ENCODE measurements around the gene SFXN2.
A peak's percentile ranks its signal among the peaks of the same experiment; 100 is the strongest.

SFXN2 gene

GRCh38 chr10:102720337-102720736 is 5.9 kb downstream of the SFXN2 start:
- in situ Hi-C loops (cut with MboI; ENCODE audit: low sequenced_read_pairs, unreplicated experiment): loop anchor here (10.0 kb wide), 1 partner anchor 184 kb away; no protein-coding TSS in a partner anchor
- TF ChIP-seq CTCF (IDR thresholded peaks at IDR 0.05; ENCODE audit: borderline replicate concordance, control extremely low read depth, extremely low read depth, insufficient read depth, missing control alignments): no peak
- no peak for DNase-seq (ENCODE audit: low spot score)

- TF ChIP-seq CTCF (IDR thresholded peaks at IDR 0.05; ENCODE audit: borderline replicate concordance, control extremely low read depth, extremely low read depth, insufficient read depth, missing control alignments): no peak
- in situ Hi-C loops (cut with MboI; ENCODE audit: low sequenced_read_pairs, unreplicated experiment): loop anchor here (10.0 kb wide), 1 partner anchor 184 kb away; no protein-coding TSS in a partner anchor
- no peak for DNase-seq (ENCODE audit: low spot score)
Observed at GRCh38 chr10:102720775-102721301, 6.4 kb downstream of the SFXN2 start.

DNA sequence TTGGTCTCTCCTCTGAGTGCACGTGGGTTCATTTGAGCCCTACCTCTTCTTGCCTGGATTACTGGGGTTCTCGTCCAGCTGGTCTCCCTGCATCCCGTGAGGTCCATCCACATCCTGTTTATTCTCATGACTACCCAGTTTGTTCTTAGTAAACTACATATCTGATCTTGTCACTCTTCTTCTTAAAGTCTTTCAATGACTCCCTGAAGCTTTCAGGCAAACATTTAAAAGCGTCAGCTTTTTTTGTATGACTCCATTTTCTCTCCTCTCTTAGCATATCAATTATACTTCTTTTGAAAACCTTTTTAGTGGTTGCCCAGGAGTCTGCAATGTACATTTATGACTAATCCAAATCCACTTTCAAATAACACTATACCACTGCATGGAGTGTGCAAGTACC is 7.5 kb downstream of the SFXN2 start:
- in situ Hi-C loops (cut with MboI; ENCODE audit: low sequenced_read_pairs, unreplicated experiment): loop anchor here (10.0 kb wide), 1 partner anchor 183 kb away; no protein-coding TSS in a partner anchor
- DNase-seq (ENCODE audit: low spot score): no peak
- TF ChIP-seq CTCF (IDR thresholded peaks at IDR 0.05; ENCODE audit: borderline replicate concordance, control extremely low read depth, extremely low read depth, insufficient read depth, missing control alignments): no peak

GRCh38 chr10:102723989-102724388 is 9.6 kb downstream of the SFXN2 start:
- DNase-seq (ENCODE audit: low spot score): no peak

GRCh38 chr10:102726274-102726673 is 11.8 kb downstream of the SFXN2 start:
- in situ Hi-C loops (cut with MboI; ENCODE audit: low sequenced_read_pairs, unreplicated experiment): loop anchor here (10.0 kb wide), 1 partner anchor 179 kb away; no protein-coding TSS in a partner anchor
- peak; percentile 3 for DNase-seq (ENCODE audit: low spot score)
- TF ChIP-seq CTCF (IDR thresholded peaks at IDR 0.05; ENCODE audit: borderline replicate concordance, control extremely low read depth, extremely low read depth, insufficient read depth, missing control alignments): no peak

More at GRCh38 chr10:102723989-102724388, 9.6 kb downstream of the SFXN2 start:
- in situ Hi-C loops (cut with MboI; ENCODE audit: low sequenced_read_pairs, unreplicated experiment): loop anchor here (10.0 kb wide), 1 partner anchor 181 kb away; no protein-coding TSS in a partner anchor
- no peak for TF ChIP-seq CTCF (IDR thresholded peaks at IDR 0.05; ENCODE audit: borderline replicate concordance, control extremely low read depth, extremely low read depth, insufficient read depth, missing control alignments)

- TF ChIP-seq CTCF (IDR thresholded peaks at IDR 0.05; ENCODE audit: borderline replicate concordance, control extremely low read depth, extremely low read depth, insufficient read depth, missing control alignments): no peak
- no peak for DNase-seq (ENCODE audit: low spot score)
- in situ Hi-C loops (cut with MboI; ENCODE audit: low sequenced_read_pairs, unreplicated experiment): loop anchor here (10.0 kb wide), 1 partner anchor 178 kb away; no protein-coding TSS in a partner anchor
Observed at GRCh38 chr10:102727037-102727818, 12.8 kb downstream of the SFXN2 start.

Data from GM13976 (cell line).